ENCODE data around the gene SAMD8.

GRCh38 chr10:75165684-75166622, 54.5 kb downstream of the SAMD8 start:
- TF ChIP-seq CHD1 (IDR thresholded peaks at IDR 0.05; ENCODE audit: low read depth, low read length), result no peak
- no peak for TF ChIP-seq SIX5 (IDR thresholded peaks at IDR 0.05; ENCODE audit: low read depth, low read length)
- TF ChIP-seq RAD21 (IDR thresholded peaks at IDR 0.05 in 1 of 2, conservative IDR thresholded peaks at IDR 0.05 in 1 of 2; ENCODE audit: low read depth in 2 of 2, low read length in 2 of 2), result no peak
- TF ChIP-seq ZNF274 (IDR thresholded peaks at IDR 0.05; ENCODE audit: borderline replicate concordance, extremely low read depth, low read length), result no peak
- TF ChIP-seq ATF2 (IDR thresholded peaks at IDR 0.05; ENCODE audit: low read length), result no peak
- no peak for TF ChIP-seq MAFK (IDR thresholded peaks at IDR 0.05; ENCODE audit: low read depth, low read length)
- TF ChIP-seq JUN (IDR thresholded peaks at IDR 0.05; ENCODE audit: low read depth, low read length), result no peak
- no peak for TF ChIP-seq CTCF (IDR thresholded peaks at IDR 0.05; ENCODE audit: control extremely low read depth in 1 of 3, insufficient read depth in 1 of 3, low read depth in 1 of 3, low read length in 3 of 3)

Measured in H1 (cell line).